Upper lobe of right lung (tissue), 1 donor: ENCODE data around the gene APBA2. TPM values are rescaled to one million over a fixed set of nuclear protein-coding genes. Genes with fewer than 3 reads are reported as not detected.
A peak's percentile ranks its signal among the peaks of the same experiment; 100 is the strongest.

Source experiments
- ATAC-seq: fragments of 200-7000 bp; cut with Tn5 transposase; one replicate; pipeline ENCODE4 v1.9.1; 2020; ENCODE audit warnings: mild to moderate bottlenecking, moderate library complexity
- DNase-seq: peaks from one replicate; pipeline ENCODE4 v3.0.0-alpha.2; 2020
- H3K27ac ChIP-seq: fragments of 200-600 bp; one replicate; pipeline ENCODE4 v1.8.0; 2022
- H3K27me3 ChIP-seq: fragments of 200-600 bp; one replicate; pipeline ENCODE4 v1.8.0; 2022; ENCODE audit warnings: mild to moderate bottlenecking
- H3K36me3 ChIP-seq: fragments of 200-600 bp; one replicate; pipeline ENCODE4 v1.8.0; 2022
- H3K4me1 ChIP-seq: fragments of 200-600 bp; one replicate; pipeline ENCODE4 v1.8.0; 2022
- H3K4me3 ChIP-seq: fragments of 200-600 bp; one replicate; pipeline ENCODE4 v1.8.0; 2022; ENCODE audit warnings: mild to moderate bottlenecking
- H3K9me3 ChIP-seq: fragments of 200-600 bp; one replicate; pipeline ENCODE4 v1.8.0; 2022
- CTCF ChIP-seq: fragments of 200-600 bp; IDR thresholded peaks from one replicate; pipeline ENCODE4 v1.8.0; 2022; ENCODE audit warnings: antibody characterized with exemption
- intact Hi-C: fragments of 100-400 bp; cut with DNase I; formaldehyde crosslinking; loops from one replicate; pipeline ENCODE4 v1.11.0; 2022
- total RNA-seq: library from RNA; stranded (reverse); fragmentation: NEBNext Ultra II Directional; extraction: Animal tissue kit (Norgen Biotek cat#: 25700); gene quantifications from one replicate; pipeline ENCODE4 v1.2.1, GENCODE V29; 2021
- donor health status: DM: no; HTN: yes; CAD: no; lungs with severe emphysema.

APBA2 gene
- total RNA-seq, 1 donor from 2014 or later = 4.2 TPM

GRCh38 chr15:29065571-29065970 is 179.8 kb downstream of the APBA2 start:
- no peak overlapping the region for H3K27ac ChIP-seq
- H3K4me1 ChIP-seq = no peaks in the 10 kb centered on the region
- H3K9me3 ChIP-seq = no peaks in the 10 kb centered on the region
- intact Hi-C loops = no loop called here
- no peaks in the 10 kb centered on the region for H3K36me3 ChIP-seq
- H3K27me3 ChIP-seq = no peaks in the 10 kb centered on the region
- ATAC-seq (no peak), DNase-seq (peak; percentile 49)
- no peak overlapping the region for H3K4me3 ChIP-seq
- TF ChIP-seq CTCF = no peak

GRCh38 chr15:29066310-29066709 is 180.5 kb downstream of the APBA2 start:
- DNase-seq = peak; percentile 7
- no peak for TF ChIP-seq CTCF
- no peaks in the 10 kb centered on the region for H3K9me3 ChIP-seq
- H3K4me1 ChIP-seq = no peaks in the 10 kb centered on the region
- no peak for ATAC-seq
- no peak overlapping the region for H3K4me3 ChIP-seq
- H3K27me3 ChIP-seq = no peaks in the 10 kb centered on the region
- no peaks in the 10 kb centered on the region for H3K36me3 ChIP-seq
- intact Hi-C loops = no loop called here
- H3K27ac ChIP-seq = no peak overlapping the region

- Histone ChIP-seq H3K27me3 (no peaks in the 10 kb centered on the region), H3K27ac (no peak overlapping the region), H3K4me1 (no peaks in the 10 kb centered on the region), H3K36me3 (no peaks in the 10 kb centered on the region), H3K4me3 (no peak overlapping the region), H3K9me3 (no peaks in the 10 kb centered on the region)
- intact Hi-C loops = no loop called here
- ATAC-seq = no peak
- TF ChIP-seq CTCF = no peak
- DNase-seq = no peak
These were observed 181.1 kb downstream of the APBA2 start for GRCh38 chr15:29066838-29067237.

- no peak for DNase-seq
- no peaks in the 10 kb centered on the region for H3K4me1 ChIP-seq
- no peak for ATAC-seq
- TF ChIP-seq CTCF = no peak
- no peaks in the 10 kb centered on the region for H3K9me3 ChIP-seq
- no peak overlapping the region for H3K27ac ChIP-seq
- no peaks in the 10 kb centered on the region for H3K27me3 ChIP-seq
- no peaks in the 10 kb centered on the region for H3K36me3 ChIP-seq
- no peak overlapping the region for H3K4me3 ChIP-seq
- intact Hi-C loops = no loop called here
These were observed 182.2 kb downstream of the APBA2 start for GRCh38 chr15:29067949-29068348.

- Histone ChIP-seq H3K4me3 (no peak overlapping the region), H3K27ac (no peak overlapping the region), H3K36me3 (no peaks in the 10 kb centered on the region), H3K27me3 (no peaks in the 10 kb centered on the region), H3K4me1 (no peaks in the 10 kb centered on the region), H3K9me3 (no peaks in the 10 kb centered on the region)
- intact Hi-C loops = no loop called here
- DNase-seq (peak; percentile 37), ATAC-seq (no peak)
- no peak for TF ChIP-seq CTCF
These were observed 184.9 kb downstream of the APBA2 start for GRCh38 chr15:29070471-29071231.
